ENCODE data around the gene SNRNP70. TPM values are rescaled to one million over a fixed set of nuclear protein-coding genes. Genes with fewer than 3 reads are reported as not detected.

Gene SNRNP70
- total and polyA plus RNA-seq, 10 of the 15 experiments (the other 5 are each of a cell fraction or from before 2014, with no cell fraction given), result 2.7 to 453 (median 159) TPM

GRCh38 chr19:49097453-49098288 is 12.4 kb downstream of the SNRNP70 start (continued):
- peak; percentile 96 to 98 (median 98); a peak in 5 of 6 replicates for TF ChIP-seq CTCF (IDR thresholded peaks at IDR 0.05 in 2 of 3, conservative IDR thresholded peaks at IDR 0.05 in 1 of 3; ENCODE audit: control insufficient read depth in 2 of 3, extremely low read depth in 1 of 3, insufficient read depth in 1 of 3, low read depth in 3 of 3, low read length in 3 of 3)
- TF ChIP-seq E2F8 (IDR thresholded peaks at IDR 0.05; ENCODE audit: low read depth, partially characterized antibody), result no peak
- TF ChIP-seq RAD21 (IDR thresholded peaks at IDR 0.05; ENCODE audit: insufficient read depth, low read depth, low read length), result peak; percentile 85
- no peak for TF ChIP-seq TCF12 (IDR thresholded peaks at IDR 0.05; ENCODE audit: low read depth, low read length)
- peak; percentile 61 for TF ChIP-seq SMC3 (IDR thresholded peaks at IDR 0.05; ENCODE audit: borderline replicate concordance, low read length)
- TF ChIP-seq FOXM1 (IDR thresholded peaks at IDR 0.05; ENCODE audit: low read depth, low read length), result no peak
- peak; percentile 25; the same call in 1 of the 2 replicates for TF ChIP-seq IKZF1 (conservative IDR thresholded peaks at IDR 0.05)

All from GM12878 (cell line).